Upper lobe of left lung (tissue), 6 donors: ENCODE data around the gene GNB5. TPM values are rescaled to one million over a fixed set of nuclear protein-coding genes. Genes with fewer than 3 reads are reported as not detected.

ENCODE experiments used
- ATAC-seq, 2 donors: fragments of 200-7000 bp; cut with Tn5 transposase; one replicate each; pipeline ENCODE4 v1.9.1; 2022; ENCODE audit warnings: mild to moderate bottlenecking in 2 of 2, moderate library complexity in 2 of 2; ENCODE audit not compliant: low FRiP score in 2 of 2
- DNase-seq, 2 donors: peaks; one replicate each; pipeline ENCODE4 v3.0.0-alpha.2; 2019 to 2020
- H3K27ac ChIP-seq, 4 donors: fragments of 200-600 bp; sonication (generic); one replicate each; pipeline ENCODE4 v1.5.1; 2016 to 2019
- H3K27me3 ChIP-seq, 4 donors: fragments of 200-600 bp; sonication (generic); one replicate each; pipeline ENCODE4 v1.5.1; 2017 to 2019
- H3K36me3 ChIP-seq, 4 donors: fragments of 200-600 bp; sonication (generic); one replicate each; pipeline ENCODE4 v1.5.1; 2016 to 2019
- H3K4me1 ChIP-seq, 4 donors: fragments of 200-600 bp; sonication (generic); one replicate each; pipeline ENCODE4 v1.5.1; 2018 to 2019
- H3K4me3 ChIP-seq, 4 donors: fragments of 200-600 bp; sonication (generic); one replicate each; pipeline ENCODE4 v1.5.1; 2017 to 2019; ENCODE audit warnings: mild to moderate bottlenecking in 2 of 4, moderate library complexity in 1 of 4
- H3K9me3 ChIP-seq, 4 donors: fragments of 200-600 bp; sonication (generic); one replicate each; pipeline ENCODE4 v1.5.1; 2018 to 2019
- EP300 ChIP-seq, 4 donors: sonication (generic); formaldehyde crosslinking; IDR thresholded peaks; one replicate each; pipeline ENCODE4 v1.5.1; 2017; ENCODE audit warnings: antibody characterized with exemption in 4 of 4, control low read depth in 2 of 4
- POLR2A ChIP-seq, 4 donors: fragments of 450-650 bp; IDR thresholded peaks; one replicate each; pipeline ENCODE4 v1.5.1; 2016 to 2017; ENCODE audit warnings: antibody characterized with exemption in 4 of 4, mild to moderate bottlenecking in 2 of 4
- POLR2AphosphoS5 ChIP-seq, 2 donors: sonication (generic); formaldehyde crosslinking; IDR thresholded peaks; one replicate each; pipeline ENCODE4 v1.5.1; 2017; ENCODE audit warnings: antibody characterized with exemption in 2 of 2
- WGBS, 2 donors: methylation state at CpG; one replicate each; pipeline ENCODE4 v1.1.5; 2017 to 2018; 5-methylcytosine and 5-hydroxymethylcytosine counted together
- total RNA-seq, 6 donors: library from RNA; depleted of rRNA in 4 of 6; stranded (reverse); fragments of >200 nt in 4 of 6; gene quantifications; one replicate each; pipeline versions ENCODE4 v1.1.0 to v1.2.1, GENCODE V29; 2016 to 2021
- TF ChIP-seq, protein P1 (sequence below), 6 experiments: fragments of 450-650 bp in 4 of 6; fragments of 200-600 bp in 2 of 6; sonication (generic) in 2 of 6; IDR thresholded peaks; one replicate each; pipeline ENCODE4 v1.5.1; 2016 to 2019; ENCODE audit warnings: antibody characterized with exemption in 6 of 6
- donor health status: DM: no; HTN: no; CAD: no; lungs with moderate emphysema.
- donor health status: DM: no; HTN: yes; CAD: no; lungs with severe emphysema.

GNB5 gene
- total RNA-seq, 6 donors from 2014 or later: 14.7 to 56.8 (median 31.0) TPM

DNA sequence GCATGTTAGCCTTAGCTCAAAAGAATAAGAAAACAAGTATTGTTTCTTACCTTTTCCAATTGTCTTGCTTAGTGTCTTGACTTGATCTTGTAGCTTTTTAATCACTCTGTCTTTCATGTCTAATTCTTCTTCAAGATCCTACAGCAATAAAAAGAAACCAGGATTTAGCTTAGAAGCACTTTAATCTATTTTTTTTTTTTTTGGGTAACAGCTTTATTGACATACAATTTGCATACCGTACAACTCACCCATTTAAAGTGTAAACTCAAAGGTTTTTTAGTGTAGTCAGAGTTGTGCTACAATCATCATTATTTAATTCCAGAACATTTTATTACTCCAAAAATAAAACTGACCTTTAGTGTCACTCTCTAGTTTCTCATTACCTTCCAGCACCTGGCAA lies 23.4 kb upstream of the GNB5 start:
- H3K9me3 ChIP-seq: no peaks in the 10 kb centered on the region
- WGBS, 2 donors: 92 to 93% methylated on average over 1 of the region's 1 CpG
- peaks cover 0 to 23% (median 4%) of the 10 kb centered on the region in 4 donors for H3K36me3 ChIP-seq
- no peaks in the 10 kb centered on the region for H3K4me1 ChIP-seq
- no peaks in the 10 kb centered on the region for H3K27me3 ChIP-seq
- no peak overlapping the region for H3K27ac ChIP-seq
- no peak for ATAC-seq
- no peak for DNase-seq
- no peak overlapping the region for H3K4me3 ChIP-seq
- no peak for TF ChIP-seq POLR2A (IDR thresholded peaks at IDR 0.05)
- no peak for TF ChIP-seq EP300 (IDR thresholded peaks at IDR 0.05)
- TF ChIP-seq, protein P1, sequence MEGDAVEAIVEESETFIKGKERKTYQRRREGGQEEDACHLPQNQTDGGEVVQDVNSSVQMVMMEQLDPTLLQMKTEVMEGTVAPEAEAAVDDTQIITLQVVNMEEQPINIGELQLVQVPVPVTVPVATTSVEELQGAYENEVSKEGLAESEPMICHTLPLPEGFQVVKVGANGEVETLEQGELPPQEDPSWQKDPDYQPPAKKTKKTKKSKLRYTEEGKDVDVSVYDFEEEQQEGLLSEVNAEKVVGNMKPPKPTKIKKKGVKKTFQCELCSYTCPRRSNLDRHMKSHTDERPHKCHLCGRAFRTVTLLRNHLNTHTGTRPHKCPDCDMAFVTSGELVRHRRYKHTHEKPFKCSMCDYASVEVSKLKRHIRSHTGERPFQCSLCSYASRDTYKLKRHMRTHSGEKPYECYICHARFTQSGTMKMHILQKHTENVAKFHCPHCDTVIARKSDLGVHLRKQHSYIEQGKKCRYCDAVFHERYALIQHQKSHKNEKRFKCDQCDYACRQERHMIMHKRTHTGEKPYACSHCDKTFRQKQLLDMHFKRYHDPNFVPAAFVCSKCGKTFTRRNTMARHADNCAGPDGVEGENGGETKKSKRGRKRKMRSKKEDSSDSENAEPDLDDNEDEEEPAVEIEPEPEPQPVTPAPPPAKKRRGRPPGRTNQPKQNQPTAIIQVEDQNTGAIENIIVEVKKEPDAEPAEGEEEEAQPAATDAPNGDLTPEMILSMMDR (IDR thresholded peaks at IDR 0.05): no peak
- TF ChIP-seq POLR2AphosphoS5 (IDR thresholded peaks at IDR 0.05): no peak

GRCh38 chr15:52213206-52213605 lies 22.0 kb upstream of the GNB5 start:
- Histone ChIP-seq H3K9me3 (no peaks in the 10 kb centered on the region), H3K4me3 (no peak overlapping the region), H3K4me1 (no peaks in the 10 kb centered on the region), H3K36me3 (peaks cover 0 to 18% (median 4%) of the 10 kb centered on the region in 4 donors), H3K27ac (no peak overlapping the region), H3K27me3 (no peaks in the 10 kb centered on the region)
- no peak for ATAC-seq
- 71 to 79% methylated on average over 3 of the region's 3 CpGs for WGBS, 2 donors
- TF ChIP-seq, protein P1 (IDR thresholded peaks at IDR 0.05): no peak
- no peak for TF ChIP-seq POLR2A (IDR thresholded peaks at IDR 0.05)
- TF ChIP-seq POLR2AphosphoS5 (IDR thresholded peaks at IDR 0.05): no peak
- TF ChIP-seq EP300 (IDR thresholded peaks at IDR 0.05): no peak
- no peak for DNase-seq

- TF ChIP-seq POLR2AphosphoS5 (IDR thresholded peaks at IDR 0.05): no peak
- TF ChIP-seq, protein P1 (IDR thresholded peaks at IDR 0.05): peak in 5 of 6 experiments; percentile 48 to 59 (median 53)
- H3K4me3 ChIP-seq: no peak overlapping the region
- H3K4me1 ChIP-seq: no peaks in the 10 kb centered on the region
- WGBS, 2 donors: 47 to 55% methylated on average over 2 of the region's 2 CpGs
- DNase-seq (peak in 1 of 2 donors; percentile 44), ATAC-seq (peak; percentile 64 to 78)
- no peaks in the 10 kb centered on the region for H3K9me3 ChIP-seq
- H3K36me3 ChIP-seq: peaks cover 0 to 23% (median 6%) of the 10 kb centered on the region in 4 donors
- H3K27ac ChIP-seq: no peak overlapping the region
- H3K27me3 ChIP-seq: no peaks in the 10 kb centered on the region
These were observed 17.2 kb upstream of the GNB5 start for GRCh38 chr15:52208306-52208946.

- ATAC-seq (no peak), DNase-seq (no peak)
- 47 to 61% methylated on average over 1 of the region's 1 CpG for WGBS, 2 donors
- Histone ChIP-seq H3K4me3 (no peak overlapping the region), H3K36me3 (peaks cover 0 to 11% (median 5%) of the 10 kb centered on the region in 4 donors), H3K27me3 (no peaks in the 10 kb centered on the region), H3K4me1 (no peaks in the 10 kb centered on the region), H3K27ac (no peak overlapping the region), H3K9me3 (no peaks in the 10 kb centered on the region)
- TF ChIP-seq, protein P1 (IDR thresholded peaks at IDR 0.05): no peak
- no peak for TF ChIP-seq EP300 (IDR thresholded peaks at IDR 0.05)
- TF ChIP-seq POLR2A (IDR thresholded peaks at IDR 0.05): no peak
- no peak for TF ChIP-seq POLR2AphosphoS5 (IDR thresholded peaks at IDR 0.05)
These were observed 16.0 kb upstream of the GNB5 start for GRCh38 chr15:52207191-52207590.

DNA sequence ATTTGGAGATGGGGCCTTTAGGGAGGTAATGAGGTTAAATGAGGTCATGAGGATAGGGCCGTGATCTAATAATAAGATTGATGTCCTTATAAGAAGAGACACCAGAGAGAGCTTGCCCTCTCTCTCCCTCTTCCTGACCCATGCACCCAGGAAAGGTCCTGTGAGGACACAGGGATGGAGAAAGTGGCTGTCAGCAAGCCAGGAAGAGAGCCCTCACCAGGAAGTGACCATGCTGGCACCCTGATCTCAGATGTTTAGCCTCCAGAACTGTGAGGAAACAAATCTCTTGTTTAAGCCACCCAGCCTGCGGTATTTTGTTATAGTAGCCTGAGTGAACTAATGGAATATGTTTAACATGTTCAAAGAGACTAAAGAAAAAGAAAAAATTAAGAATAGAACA lies 15.3 kb upstream of the GNB5 start:
- no peak overlapping the region for H3K27ac ChIP-seq
- peaks cover 0 to 12% (median 3%) of the 10 kb centered on the region in 4 donors for H3K36me3 ChIP-seq
- no peak for DNase-seq
- no peak overlapping the region for H3K4me3 ChIP-seq
- 84 to 85% methylated on average over 2 of the region's 2 CpGs for WGBS, 2 donors
- no peak for TF ChIP-seq POLR2AphosphoS5 (IDR thresholded peaks at IDR 0.05)
- no peak for TF ChIP-seq EP300 (IDR thresholded peaks at IDR 0.05)
- TF ChIP-seq, protein P1 (IDR thresholded peaks at IDR 0.05): no peak
- no peak for TF ChIP-seq POLR2A (IDR thresholded peaks at IDR 0.05)
- H3K9me3 ChIP-seq: no peaks in the 10 kb centered on the region
- no peak for ATAC-seq
- no peaks in the 10 kb centered on the region for H3K27me3 ChIP-seq
- H3K4me1 ChIP-seq: no peaks in the 10 kb centered on the region
